NCI-H1105 (cell line): ENCODE data around the gene RNGTT.
"Not testable (repeated sequence)": the region's sequence is repeated elsewhere in the genome, so short reads cannot be mapped to it uniquely, and the experiment has no call there.

ENCODE experiments used
- DNase-seq: peaks from one replicate; lab custom pipeline; 2025; lab: John Stamatoyannopoulos, UW

The RNGTT gene

GRCh38 chr6:88808381-88808780 is 155.0 kb downstream of the RNGTT start:
- DNase-seq, result no peak

GRCh38 chr6:88807622-88808021 is 155.8 kb downstream of the RNGTT start:
- no peak for DNase-seq

- no peak for DNase-seq
These were observed 156.7 kb downstream of the RNGTT start for GRCh38 chr6:88806728-88807127.

- DNase-seq, result no peak
These were observed 158.7 kb downstream of the RNGTT start for GRCh38 chr6:88804701-88805100.

- no peak for DNase-seq
These were observed 177.9 kb downstream of the RNGTT start for GRCh38 chr6:88785478-88785877.

- DNase-seq, result peak; percentile 72
These were observed 182.6 kb downstream of the RNGTT start for GRCh38 chr6:88780714-88781389.

GRCh38 chr6:88775866-88776571 is 187.4 kb downstream of the RNGTT start:
- no peak for DNase-seq

GRCh38 chr6:88768114-88768513 is 195.3 kb downstream of the RNGTT start:
- DNase-seq, result not testable (repeated sequence)

- DNase-seq, result no peak
These were observed 199.3 kb downstream of the RNGTT start for GRCh38 chr6:88764081-88764480.

GRCh38 chr6:88763160-88763559 is 200.3 kb downstream of the RNGTT start:
- DNase-seq, result no peak

- DNase-seq, result no peak
These were observed 202.0 kb downstream of the RNGTT start for GRCh38 chr6:88761237-88762031.

- no peak for DNase-seq
These were observed 203.3 kb downstream of the RNGTT start for GRCh38 chr6:88760091-88760490.

- no peak for DNase-seq
These were observed 212.5 kb downstream of the RNGTT start for GRCh38 chr6:88750936-88751335.

- DNase-seq, result no peak
These were observed 213.6 kb downstream of the RNGTT start for GRCh38 chr6:88749849-88750248.

- no peak for DNase-seq
These were observed 215.3 kb downstream of the RNGTT start for GRCh38 chr6:88748141-88748540.

GRCh38 chr6:88741939-88742338 is 221.5 kb downstream of the RNGTT start:
- DNase-seq, result no peak

- DNase-seq, result no peak
These were observed 222.3 kb downstream of the RNGTT start for GRCh38 chr6:88741071-88741470.

GRCh38 chr6:88734544-88734943 is 228.9 kb downstream of the RNGTT start:
- DNase-seq, result no peak

GRCh38 chr6:88730611-88731011 is 232.8 kb downstream of the RNGTT start:
- no peak for DNase-seq

- no peak for DNase-seq
These were observed 234.7 kb downstream of the RNGTT start for GRCh38 chr6:88728756-88729155.

- not testable (repeated sequence) for DNase-seq
These were observed 237.0 kb downstream of the RNGTT start for GRCh38 chr6:88726409-88726808.

GRCh38 chr6:88725111-88725975 is 238.1 kb downstream of the RNGTT start:
- no peak for DNase-seq
